Muscle of leg (tissue), 11 donors: ENCODE data around the gene CD36. TPM values are rescaled to one million over a fixed set of nuclear protein-coding genes. Genes with fewer than 3 reads are reported as not detected.

ENCODE experiments used
- DNase-seq: peaks from one replicate; pipeline ENCODE4 v3.0.0; 2013
- H3K27ac ChIP-seq: one replicate; pipeline ENCODE4 v1.5.1; 2013; ENCODE audit warnings: mild to moderate bottlenecking, low read length, control low read depth
- H3K27me3 ChIP-seq: one replicate; pipeline ENCODE4 v1.6.1; 2013; ENCODE audit warnings: low read length; ENCODE audit not compliant: control insufficient read depth, insufficient read depth
- H3K36me3 ChIP-seq: one replicate; pipeline ENCODE4 v1.6.1; 2013; ENCODE audit warnings: low read length; ENCODE audit not compliant: control insufficient read depth, insufficient read depth
- H3K4me1 ChIP-seq: one replicate; pipeline ENCODE4 v1.6.1; 2013; ENCODE audit warnings: low read length; ENCODE audit not compliant: control insufficient read depth, insufficient read depth
- H3K4me3 ChIP-seq: one replicate; pipeline ENCODE4 v1.5.1; 2013; ENCODE audit warnings: low read length, control low read depth
- H3K9me3 ChIP-seq: replicated peaks from 2 replicates; pipeline ENCODE4 v1.6.1; 2013; ENCODE audit warnings: low read depth, low read length; ENCODE audit not compliant: control insufficient read depth
- WGBS: methylation state at CpG from one replicate; pipeline ENCODE4 v1.1.5; 2013; ENCODE audit warnings: missing lambda C conversion rate; ENCODE audit not compliant: insufficient coverage; 5-methylcytosine and 5-hydroxymethylcytosine counted together
- polyA plus RNA-seq, 8 donors: library from polyadenylated mRNA; unstranded; fragments of 120-200 nt; gene quantifications; one replicate each; pipeline versions ENCODE4 v1.2.1 to v1.2.3, GENCODE V29; 2013; ENCODE audit warnings: inconsistent platforms in 1 of 8, low replicate concordance in 1 of 8; ENCODE audit not compliant: insufficient read length in 8 of 8, insufficient read depth in 1 of 8
- total RNA-seq: library from RNA; stranded (reverse); fragments of 120-200 nt; gene quantifications from one replicate; pipeline ENCODE4 v1.2.4, GENCODE V29; 2013

Gene CD36
- total and polyA plus RNA-seq, 9 donors = 200 to 321 (median 233) TPM

- H3K4me3 ChIP-seq = no peak overlapping the region
- no peaks in the 10 kb centered on the region for H3K36me3 ChIP-seq
- peak overlapping the region; percentile 75 for H3K27ac ChIP-seq
- peak; percentile 96 for DNase-seq
- H3K9me3 ChIP-seq = no peaks in the 10 kb centered on the region
- H3K27me3 ChIP-seq = no peaks in the 10 kb centered on the region
- WGBS = 27% methylated on average over 2 of the region's 2 CpGs
- H3K4me1 ChIP-seq = no peaks in the 10 kb centered on the region
Measured at GRCh38 chr7:80711531-80711930, 73.1 kb downstream of the CD36 start.

GRCh38 chr7:80719261-80719660 lies 80.8 kb downstream of the CD36 start:
- DNase-seq = no peak
- peaks cover 13% of the 10 kb centered on the region for H3K4me1 ChIP-seq
- no CpG with 5 or more reads among the region's 3 CpGs for WGBS
- no peak overlapping the region for H3K27ac ChIP-seq
- no peak overlapping the region for H3K4me3 ChIP-seq
- H3K27me3 ChIP-seq = no peaks in the 10 kb centered on the region
- no peaks in the 10 kb centered on the region for H3K9me3 ChIP-seq
- H3K36me3 ChIP-seq = no peaks in the 10 kb centered on the region

GRCh38 chr7:80720146-80720545 lies 81.7 kb downstream of the CD36 start:
- Histone ChIP-seq H3K4me3 (no peak overlapping the region), H3K27ac (no peak overlapping the region), H3K9me3 (no peaks in the 10 kb centered on the region), H3K27me3 (no peaks in the 10 kb centered on the region), H3K4me1 (peaks cover 15% of the 10 kb centered on the region), H3K36me3 (no peaks in the 10 kb centered on the region)
- no peak for DNase-seq
- WGBS = no CpG with 5 or more reads among the region's 3 CpGs

- no peaks in the 10 kb centered on the region for H3K36me3 ChIP-seq
- peak; percentile 67 for DNase-seq
- H3K4me3 ChIP-seq = no peak overlapping the region
- 49% methylated on average over 2 of the region's 3 CpGs for WGBS
- H3K27me3 ChIP-seq = no peaks in the 10 kb centered on the region
- peaks cover 15% of the 10 kb centered on the region for H3K4me1 ChIP-seq
- no peaks in the 10 kb centered on the region for H3K9me3 ChIP-seq
- H3K27ac ChIP-seq = peak overlapping the region; percentile 81
Measured at GRCh38 chr7:80721883-80722615, 83.6 kb downstream of the CD36 start.

DNA sequence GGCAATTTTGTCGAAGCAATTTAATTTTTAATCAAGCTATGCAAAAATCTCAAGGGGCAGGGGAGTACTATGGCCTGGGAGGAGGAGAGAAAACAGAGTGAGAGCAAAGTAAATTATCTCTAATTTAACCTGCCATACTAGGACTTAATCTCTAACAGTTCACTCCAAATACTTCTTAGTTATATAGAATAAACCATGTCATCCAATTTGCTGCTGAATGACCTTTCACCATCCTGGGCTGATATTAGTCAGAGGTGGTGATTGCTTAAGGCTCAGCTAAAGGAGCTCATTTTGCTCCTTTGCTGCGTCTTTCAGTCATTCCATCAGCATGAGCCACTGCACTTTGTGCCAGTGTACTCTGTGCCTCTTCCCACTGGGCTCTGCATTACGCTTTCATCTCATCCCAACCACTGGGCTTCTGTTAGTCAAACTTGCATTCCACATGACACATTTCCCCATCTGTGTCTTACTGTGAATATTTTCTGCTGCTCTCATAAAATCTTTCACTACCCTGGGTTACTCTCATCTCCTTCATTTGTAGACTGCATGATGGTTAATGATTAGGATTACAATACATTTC lies 84.3 kb downstream of the CD36 start:
- no peaks in the 10 kb centered on the region for H3K9me3 ChIP-seq
- H3K4me3 ChIP-seq = no peak overlapping the region
- H3K27me3 ChIP-seq = no peaks in the 10 kb centered on the region
- H3K4me1 ChIP-seq = peaks cover 15% of the 10 kb centered on the region
- no peaks in the 10 kb centered on the region for H3K36me3 ChIP-seq
- peak; percentile 84 for DNase-seq
- WGBS = 0% methylated on average over 1 of the region's 3 CpGs
- H3K27ac ChIP-seq = peak overlapping the region; percentile 81

GRCh38 chr7:80724249-80724871 lies 85.9 kb downstream of the CD36 start:
- Histone ChIP-seq H3K4me3 (no peak overlapping the region), H3K4me1 (peaks cover 19% of the 10 kb centered on the region), H3K27me3 (no peaks in the 10 kb centered on the region), H3K27ac (peak overlapping the region; percentile 81), H3K9me3 (no peaks in the 10 kb centered on the region), H3K36me3 (no peaks in the 10 kb centered on the region)
- WGBS = no CpG with 5 or more reads among the region's 4 CpGs
- peak; percentile 99 for DNase-seq

DNA sequence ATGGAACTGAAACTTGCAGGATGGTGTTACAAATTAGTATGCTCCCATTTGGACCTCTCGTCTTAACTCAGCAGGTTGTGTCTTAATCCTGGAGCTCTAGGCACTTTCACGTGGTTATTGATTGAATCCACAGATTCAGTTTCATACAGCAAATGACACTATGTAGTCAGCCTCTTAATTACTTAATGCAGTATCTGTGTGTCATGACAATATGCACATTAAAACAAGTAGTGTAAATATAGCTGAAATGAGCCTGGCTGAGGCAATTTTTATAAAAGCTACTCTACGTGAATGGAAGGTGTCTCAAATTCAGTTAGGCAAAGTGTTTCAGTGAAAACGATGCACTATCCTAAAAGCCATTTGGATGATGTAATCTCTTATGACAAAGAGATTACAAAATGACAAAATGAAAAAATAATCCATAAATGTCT lies 86.8 kb downstream of the CD36 start:
- DNase-seq = no peak
- Histone ChIP-seq H3K4me3 (no peak overlapping the region), H3K27me3 (no peaks in the 10 kb centered on the region), H3K9me3 (no peaks in the 10 kb centered on the region), H3K36me3 (no peaks in the 10 kb centered on the region), H3K4me1 (peaks cover 22% of the 10 kb centered on the region), H3K27ac (peak overlapping the region; percentile 81)
- WGBS = no CpG with 5 or more reads among the region's 4 CpGs

Other genes starting within 250 kb of the CD36 start
- gene GNAT3, start 126.6 kb upstream of the CD36 start, total RNA-seq = not detected
- under 1 TPM in 7 of 8 donors, not detected in 1; 0.10 to 0.27 (median 0.13) TPM for gene GNAT3, start 126.6 kb upstream of the CD36 start, polyA plus RNA-seq